ENCODE measurements around the gene MARCHF3.
"Not testable (repeated sequence)": the region's sequence is repeated elsewhere in the genome, so short reads cannot be mapped to it uniquely, and the experiment has no call there.

MARCHF3 gene

DNA sequence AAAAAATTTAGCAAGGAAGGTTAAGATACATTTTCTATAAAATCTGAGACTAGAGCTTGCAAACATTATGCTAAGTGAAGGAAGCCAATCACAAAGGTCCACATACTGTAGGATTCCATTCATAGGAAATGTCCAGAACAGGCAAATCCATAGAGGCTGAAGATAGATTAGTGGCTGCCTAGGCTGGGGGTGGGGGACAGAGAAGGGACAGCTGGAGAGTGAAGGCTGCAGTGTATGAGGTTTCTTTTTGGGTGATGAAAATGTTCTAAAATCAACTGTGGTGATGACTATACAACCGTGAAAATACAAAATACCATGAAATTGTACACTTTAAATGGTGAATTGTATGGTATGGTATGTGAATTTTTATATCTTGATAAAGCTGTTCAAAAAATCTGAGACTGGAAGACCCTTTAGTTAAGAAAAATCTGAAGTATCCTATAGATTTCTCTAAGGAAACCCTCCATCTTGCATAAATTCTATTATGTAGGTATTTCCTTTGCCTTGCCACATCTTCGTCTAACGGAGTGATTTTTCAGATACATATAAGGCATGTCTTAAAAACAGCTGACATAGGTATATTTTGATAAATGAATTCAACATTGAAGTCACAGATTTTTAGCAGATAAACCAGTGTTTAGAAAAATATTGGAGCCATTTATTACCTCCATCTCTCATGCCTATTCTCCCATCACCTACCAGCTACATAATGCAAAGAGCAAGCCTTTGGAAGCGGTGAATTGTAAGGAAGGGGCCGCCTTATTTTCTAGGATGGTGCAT is 132.3 kb downstream of the MARCHF3 start:
- POLR2A ChIA-PET, result no interaction called here
- CTCF ChIA-PET, result no interaction called here
- DNase-seq (ENCODE audit: extremely low spot score), result no peak
- no peak for TF ChIP-seq FOXM1 (IDR thresholded peaks at IDR 0.05; ENCODE audit: borderline replicate concordance)
- no peak for TF ChIP-seq SP1 (IDR thresholded peaks at IDR 0.05)
- no peak for TF ChIP-seq FOXK2 (IDR thresholded peaks at IDR 0.05)
- no peak for TF ChIP-seq LEF1 (IDR thresholded peaks at IDR 0.05; ENCODE audit: borderline replicate concordance)
- no peak for TF ChIP-seq NFRKB (IDR thresholded peaks at IDR 0.05)
- no peak for TF ChIP-seq ELF4 (IDR thresholded peaks at IDR 0.05)
- TF ChIP-seq ARNT (IDR thresholded peaks at IDR 0.05), result no peak
- no peak for TF ChIP-seq BHLHE40 (IDR thresholded peaks at IDR 0.05; ENCODE audit: borderline replicate concordance)
- no peak for TF ChIP-seq ZNF384 (IDR thresholded peaks at IDR 0.05)
- TF ChIP-seq FOXA1 (IDR thresholded peaks at IDR 0.05), result no peak
- TF ChIP-seq HDGF (IDR thresholded peaks at IDR 0.05; ENCODE audit: borderline replicate concordance), result no peak
- no peak for TF ChIP-seq SUZ12 (IDR thresholded peaks at IDR 0.05)
- no peak for TF ChIP-seq L3MBTL2 (conservative IDR thresholded peaks at IDR 0.05)
- no peak for TF ChIP-seq CTBP1 (IDR thresholded peaks at IDR 0.05; ENCODE audit: borderline replicate concordance)
- TF ChIP-seq, protein P1, sequence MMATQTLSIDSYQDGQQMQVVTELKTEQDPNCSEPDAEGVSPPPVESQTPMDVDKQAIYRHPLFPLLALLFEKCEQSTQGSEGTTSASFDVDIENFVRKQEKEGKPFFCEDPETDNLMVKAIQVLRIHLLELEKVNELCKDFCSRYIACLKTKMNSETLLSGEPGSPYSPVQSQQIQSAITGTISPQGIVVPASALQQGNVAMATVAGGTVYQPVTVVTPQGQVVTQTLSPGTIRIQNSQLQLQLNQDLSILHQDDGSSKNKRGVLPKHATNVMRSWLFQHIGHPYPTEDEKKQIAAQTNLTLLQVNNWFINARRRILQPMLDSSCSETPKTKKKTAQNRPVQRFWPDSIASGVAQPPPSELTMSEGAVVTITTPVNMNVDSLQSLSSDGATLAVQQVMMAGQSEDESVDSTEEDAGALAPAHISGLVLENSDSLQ (IDR thresholded peaks at IDR 0.05), result no peak
- no peak for TF ChIP-seq TARDBP (IDR thresholded peaks at IDR 0.05)

- TF ChIP-seq FOXK2 (IDR thresholded peaks at IDR 0.05) (no peak), BHLHE40 (IDR thresholded peaks at IDR 0.05; ENCODE audit: borderline replicate concordance) (no peak), ELF4 (IDR thresholded peaks at IDR 0.05) (no peak), CTBP1 (IDR thresholded peaks at IDR 0.05; ENCODE audit: borderline replicate concordance) (no peak), TARDBP (IDR thresholded peaks at IDR 0.05) (no peak), ARNT (IDR thresholded peaks at IDR 0.05) (no peak), FOXM1 (IDR thresholded peaks at IDR 0.05; ENCODE audit: borderline replicate concordance) (no peak), FOXA1 (IDR thresholded peaks at IDR 0.05) (no peak)
- TF ChIP-seq, protein P1 (IDR thresholded peaks at IDR 0.05), result no peak
- POLR2A ChIA-PET, result no interaction called here
- CTCF ChIA-PET, result no interaction called here
- DNase-seq (ENCODE audit: extremely low spot score), result no peak
These were observed 134.1 kb downstream of the MARCHF3 start for GRCh38 chr5:126896170-126896702.

- DNase-seq (ENCODE audit: extremely low spot score); CTCF ChIA-PET; POLR2A ChIA-PET: not testable (repeated sequence)
These were observed 134.6 kb downstream of the MARCHF3 start for GRCh38 chr5:126895712-126896111.

GRCh38 chr5:126890414-126890813 is 139.9 kb downstream of the MARCHF3 start:
- POLR2A ChIA-PET; CTCF ChIA-PET; DNase-seq (ENCODE audit: extremely low spot score): not testable (repeated sequence)

DNA sequence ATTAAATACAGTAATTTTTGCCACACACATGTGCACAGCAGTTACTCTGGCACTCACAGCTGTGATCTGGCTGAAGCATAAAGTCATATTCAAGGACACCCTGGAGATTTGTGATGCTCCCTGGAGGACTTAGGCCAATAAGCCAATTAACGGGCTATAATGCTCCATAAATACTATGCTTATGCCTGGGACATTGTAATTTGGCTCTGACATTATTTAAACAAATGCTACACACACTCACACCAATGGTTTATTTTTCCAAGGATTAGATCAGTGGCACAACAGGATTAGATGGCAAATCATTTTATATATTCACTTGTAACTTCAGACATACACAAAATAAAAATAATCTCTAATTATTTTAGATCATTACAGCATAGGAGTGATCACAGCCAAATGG is 142.2 kb downstream of the MARCHF3 start:
- ChIA-PET CTCF (no interaction called here), POLR2A (no interaction called here)
- no peak for DNase-seq (ENCODE audit: extremely low spot score)
- TF ChIP-seq, protein P1 (IDR thresholded peaks at IDR 0.05), result 0 out of 2 replicates have a peak, but pooled peaks have one; percentile 5
- no peak for TF ChIP-seq ZNF384 (IDR thresholded peaks at IDR 0.05)

DNA sequence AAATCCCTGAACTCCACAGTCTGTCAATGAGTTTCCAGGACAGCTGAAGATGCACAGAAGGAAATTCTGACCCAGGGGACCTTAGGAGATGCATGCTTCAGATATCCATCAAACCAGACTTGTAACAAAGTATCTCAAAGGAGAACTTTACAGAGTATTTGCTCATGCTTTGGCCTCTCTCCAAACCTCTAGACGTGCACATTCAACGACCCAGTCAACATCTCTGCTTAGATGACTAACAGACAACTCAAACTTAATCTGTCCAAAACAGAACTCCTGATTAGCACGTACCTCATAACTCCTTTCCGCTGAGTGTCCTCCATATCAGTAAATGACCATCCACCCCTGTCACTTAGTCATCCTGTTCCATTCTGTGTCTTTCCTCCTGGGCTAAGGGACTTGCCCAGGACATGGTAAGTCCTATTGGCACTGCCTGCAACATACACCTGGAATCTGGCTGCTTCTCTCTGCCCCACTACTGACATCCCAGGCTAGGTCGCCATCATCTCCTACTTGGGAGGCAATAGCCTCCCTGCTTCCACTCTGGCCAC is 146.0 kb downstream of the MARCHF3 start:
- POLR2A ChIA-PET, result no interaction called here
- CTCF ChIA-PET, result interaction anchor here (0.7 kb wide), 1 partner anchor 9 kb away, joined by 4 read pairs; no protein-coding TSS in a partner anchor
- TF ChIP-seq ELF4 (IDR thresholded peaks at IDR 0.05) (no peak), CTBP1 (IDR thresholded peaks at IDR 0.05; ENCODE audit: borderline replicate concordance) (no peak), FOXK2 (IDR thresholded peaks at IDR 0.05) (no peak), SP1 (IDR thresholded peaks at IDR 0.05) (no peak), BHLHE40 (IDR thresholded peaks at IDR 0.05; ENCODE audit: borderline replicate concordance) (no peak)
- DNase-seq (ENCODE audit: extremely low spot score), result no peak

- DNase-seq (ENCODE audit: extremely low spot score), result no peak
- POLR2A ChIA-PET, result interaction anchor here (2.4 kb wide), 1 partner anchor 106 kb away, joined by 8 read pairs; no protein-coding TSS in a partner anchor
- TF ChIP-seq ZNF384 (IDR thresholded peaks at IDR 0.05) (no peak), FOXA1 (IDR thresholded peaks at IDR 0.05) (no peak), BHLHE40 (IDR thresholded peaks at IDR 0.05; ENCODE audit: borderline replicate concordance) (no peak), FOXM1 (IDR thresholded peaks at IDR 0.05; ENCODE audit: borderline replicate concordance) (no peak), FOXK2 (IDR thresholded peaks at IDR 0.05) (no peak), TARDBP (IDR thresholded peaks at IDR 0.05) (no peak), CTBP1 (IDR thresholded peaks at IDR 0.05; ENCODE audit: borderline replicate concordance) (no peak), SUZ12 (IDR thresholded peaks at IDR 0.05) (no peak), NFRKB (IDR thresholded peaks at IDR 0.05) (no peak), LEF1 (IDR thresholded peaks at IDR 0.05; ENCODE audit: borderline replicate concordance) (no peak), HDGF (IDR thresholded peaks at IDR 0.05; ENCODE audit: borderline replicate concordance) (no peak), SP1 (IDR thresholded peaks at IDR 0.05) (no peak), ELF4 (IDR thresholded peaks at IDR 0.05) (no peak), ARNT (IDR thresholded peaks at IDR 0.05) (no peak)
- TF ChIP-seq, protein P1 (IDR thresholded peaks at IDR 0.05), result no peak
- CTCF ChIA-PET, result interaction anchor here (0.7 kb wide), 1 partner anchor 8 kb away, joined by 4 read pairs; no protein-coding TSS in a partner anchor
These were observed 146.7 kb downstream of the MARCHF3 start for GRCh38 chr5:126883564-126884245.
